CD4-positive, alpha-beta memory T cell (primary cell): ENCODE data around the gene FAM120A. TPM values are rescaled to one million over a fixed set of nuclear protein-coding genes. Genes with fewer than 3 reads are reported as not detected.

Experiments
- CTCF ChIA-PET: fragments of 350-600 bp; sonication (Branson Sonifier 250); formaldehyde crosslinking; loops from one replicate; lab custom pipeline; 2021; ENCODE audit warnings: inconsistent platforms; ENCODE audit not compliant: partially characterized antibody; lab: Charles Lee
- POLR2A ChIA-PET: fragments of 350-600 bp; sonication (Branson Sonifier 250); formaldehyde crosslinking; loops from one replicate; lab custom pipeline; 2021; ENCODE audit not compliant: partially characterized antibody; lab: Charles Lee
- DNase-seq, 5 donors: peaks; one replicate each; pipeline versions ENCODE4 v3.0.0 to v3.0.0-alpha.2; 2020 to 2022; ENCODE audit warnings: mixed read lengths in 1 of 5
- H3K27ac ChIP-seq: one replicate; pipeline ENCODE4 v1.7.0; 2013; ENCODE audit warnings: low read depth, low read length
- H3K27me3 ChIP-seq: 2 replicates; pipeline ENCODE4 v1.7.0; 2013; ENCODE audit warnings: mild to moderate bottlenecking, low read length, moderate library complexity; ENCODE audit not compliant: insufficient read depth
- H3K36me3 ChIP-seq: 2 replicates; pipeline ENCODE4 v1.7.0; 2013; ENCODE audit warnings: mild to moderate bottlenecking, low read length, moderate library complexity; ENCODE audit not compliant: insufficient read depth
- H3K4me1 ChIP-seq: 2 replicates; pipeline ENCODE4 v1.7.0; 2013; ENCODE audit warnings: mild to moderate bottlenecking, low read length, moderate library complexity; ENCODE audit not compliant: insufficient read depth
- H3K4me3 ChIP-seq, 2 donors: one replicate each; pipeline ENCODE4 v1.7.0; 2013; ENCODE audit warnings: low read length in 2 of 2, mild to moderate bottlenecking in 1 of 2
- H3K9me3 ChIP-seq, 2 donors: one replicate each; pipeline ENCODE4 v1.7.0; 2013; ENCODE audit warnings: low read length in 2 of 2, control low read depth in 1 of 2; ENCODE audit not compliant: control insufficient read depth in 1 of 2
- H3K27ac Mint-ChIP-seq, 7 donors: one replicate each; pipeline ENCODE4 v1.8.0; 2020 to 2021; ENCODE audit warnings: mixed read lengths in 7 of 7, mild to moderate bottlenecking in 6 of 7, inconsistent platforms in 3 of 7, moderate library complexity in 3 of 7
- H3K27me3 Mint-ChIP-seq, 2 donors: one replicate each; pipeline ENCODE4 v1.8.0; 2020 to 2021; ENCODE audit warnings: mixed read lengths in 2 of 2
- H3K36me3 Mint-ChIP-seq, 2 donors: one replicate each; pipeline ENCODE4 v1.8.0; 2020 to 2021; ENCODE audit warnings: mixed read lengths in 2 of 2, inconsistent platforms in 1 of 2, mild to moderate bottlenecking in 1 of 2
- H3K4me1 Mint-ChIP-seq, 4 donors: one replicate each; pipeline ENCODE4 v1.8.0; 2020 to 2021; ENCODE audit warnings: mixed read lengths in 4 of 4, mild to moderate bottlenecking in 1 of 4
- H3K4me3 Mint-ChIP-seq, 8 donors: one replicate each; pipeline ENCODE4 v1.8.0; 2020 to 2021; ENCODE audit warnings: mixed read lengths in 8 of 8, mild to moderate bottlenecking in 7 of 8, moderate library complexity in 6 of 8, inconsistent platforms in 3 of 8
- H3K9me3 Mint-ChIP-seq, 8 donors: one replicate each; pipeline ENCODE4 v1.8.0; 2020 to 2021; ENCODE audit warnings: mixed read lengths in 8 of 8, mild to moderate bottlenecking in 5 of 8, inconsistent platforms in 3 of 8, moderate library complexity in 1 of 8
- intact Hi-C: fragments of 100-400 bp; cut with micrococcal nuclease; formaldehyde crosslinking; loops from one replicate; pipeline ENCODE4 v1.15.1; 2023
- polyA plus RNA-seq, 2 donors: library from polyadenylated mRNA; unstranded; fragments of 300-500 nt; fragmentation: Illumina TruSeq; gene quantifications; one replicate each; pipeline ENCODE4 v1.2.3, GENCODE V29; 2021
- total RNA-seq, 2 experiments: library from RNA; stranded (reverse); gene quantifications; one replicate each; pipeline ENCODE4 v1.2.3, GENCODE V29; 2021

FAM120A gene
- total and polyA plus RNA-seq, 4 experiments from 2014 or later, result 6.2 to 88.5 (median 49.9) TPM

- Mint-ChIP-seq H3K4me1 (peaks cover 72 to 95% (median 81%) of the 10 kb centered on the region in 4 donors), H3K27ac (peak overlapping the region; percentile 48 to 84 (median 73)), H3K4me3 (peak overlapping the region in 6 of 8 donors; percentile 29 to 72 (median 54)), H3K9me3 (no peaks in the 10 kb centered on the region), H3K27me3 (no peaks in the 10 kb centered on the region), H3K36me3 (peaks cover 0 to 9% of the 10 kb centered on the region in 2 donors)
- H3K36me3 ChIP-seq, result no peaks in the 10 kb centered on the region
- ChIA-PET POLR2A (interaction anchor here (1.0 to 3.4 kb wide), 5 partner anchors 10 to 21 kb away, joined by 3 to 34 read pairs (median 4); partner anchors contain the start of gene FAM120AOS), CTCF (interaction anchor here (1.3 to 4.0 kb wide), 2 partner anchors 10 to 23 kb away, joined by 3 to 19 read pairs; partner anchors contain the start of gene FAM120AOS)
- H3K27me3 ChIP-seq, result no peaks in the 10 kb centered on the region
- no peak overlapping the region for H3K27ac ChIP-seq
- H3K9me3 ChIP-seq, result no peaks in the 10 kb centered on the region
- DNase-seq, result no peak
- no peak overlapping the region for H3K4me3 ChIP-seq
- intact Hi-C loops, result loop anchor here (2.0 kb wide), 1 partner anchor 13 kb away; the partner anchor contains the start of gene FAM120A
- peaks cover 83% of the 10 kb centered on the region for H3K4me1 ChIP-seq
These were observed 12.3 kb downstream of the FAM120A start for GRCh38 chr9:93463638-93464248.

- Mint-ChIP-seq H3K27me3 (no peaks in the 10 kb centered on the region), H3K4me3 (peak overlapping the region in 7 of 8 donors; percentile 5 to 72 (median 47)), H3K9me3 (no peaks in the 10 kb centered on the region), H3K27ac (peak overlapping the region; percentile 10 to 85 (median 73)), H3K36me3 (peaks cover 0 to 7% of the 10 kb centered on the region in 2 donors), H3K4me1 (peaks cover 71 to 95% (median 80%) of the 10 kb centered on the region in 4 donors)
- Histone ChIP-seq H3K27ac (no peak overlapping the region), H3K9me3 (no peaks in the 10 kb centered on the region), H3K4me3 (no peak overlapping the region), H3K4me1 (peaks cover 83% of the 10 kb centered on the region), H3K36me3 (no peaks in the 10 kb centered on the region), H3K27me3 (no peaks in the 10 kb centered on the region)
- peak in 1 of 5 donors; percentile 11 for DNase-seq
- ChIA-PET CTCF (interaction anchor here (1.0 to 4.0 kb wide), 3 partner anchors 11 to 23 kb away, joined by 3 to 19 read pairs (median 5); partner anchors contain the start of gene FAM120AOS), POLR2A (interaction anchor here (0.9 to 3.4 kb wide), 6 partner anchors 8 to 21 kb away, joined by 3 to 34 read pairs (median 4); partner anchors contain the start of gene FAM120AOS)
- intact Hi-C loops, result loop anchor here (2.0 kb wide), 1 partner anchor 14 kb away; the partner anchor contains the start of gene FAM120A
These were observed 12.9 kb downstream of the FAM120A start for GRCh38 chr9:93464395-93464794.

- CTCF ChIA-PET, result interaction anchor here (1.0 to 4.0 kb wide), 2 partner anchors 11 to 13 kb away, joined by 5 to 19 read pairs; partner anchors contain the start of gene FAM120AOS
These were observed 13.4 kb downstream of the FAM120A start for GRCh38 chr9:93464876-93465275.

GRCh38 chr9:93465855-93466254 lies 14.4 kb downstream of the FAM120A start:
- H3K4me3 Mint-ChIP-seq, result peak overlapping the region in 5 of 8 donors; percentile 26 to 73 (median 45)
- ChIA-PET CTCF (interaction anchor here (4.0 kb wide), 1 partner anchor 12 kb away, joined by 19 read pairs; the partner anchor contains the start of gene FAM120AOS), POLR2A (interaction anchor here (0.7 to 3.4 kb wide), 5 partner anchors 9 to 15 kb away, joined by 3 to 34 read pairs (median 6); partner anchors contain the start of gene FAM120AOS)
- Histone ChIP-seq H3K27ac (no peak overlapping the region), H3K36me3 (no peaks in the 10 kb centered on the region), H3K4me1 (peaks cover 82% of the 10 kb centered on the region), H3K9me3 (no peaks in the 10 kb centered on the region), H3K4me3 (no peak overlapping the region), H3K27me3 (no peaks in the 10 kb centered on the region)
- peaks cover 6 to 12% of the 10 kb centered on the region in 2 donors for H3K36me3 Mint-ChIP-seq
- H3K27ac Mint-ChIP-seq, result peak overlapping the region in 4 of 7 donors; percentile 10 to 49 (median 37)
- no peak for DNase-seq
- peaks cover 71 to 94% (median 77%) of the 10 kb centered on the region in 4 donors for H3K4me1 Mint-ChIP-seq
- intact Hi-C loops, result loop anchor here (2.0 kb wide), 1 partner anchor 15 kb away; the partner anchor contains the start of gene FAM120A
- no peaks in the 10 kb centered on the region for H3K27me3 Mint-ChIP-seq
- no peaks in the 10 kb centered on the region for H3K9me3 Mint-ChIP-seq

More at GRCh38 chr9:93464876-93465275, 13.4 kb downstream of the FAM120A start:
- Mint-ChIP-seq H3K27me3 (no peaks in the 10 kb centered on the region), H3K4me3 (peak overlapping the region in 7 of 8 donors; percentile 14 to 72 (median 47)), H3K9me3 (no peaks in the 10 kb centered on the region), H3K36me3 (peaks cover 0 to 7% of the 10 kb centered on the region in 2 donors), H3K4me1 (peaks cover 68 to 94% (median 75%) of the 10 kb centered on the region in 4 donors), H3K27ac (peak overlapping the region in 6 of 7 donors; percentile 10 to 85 (median 62))
- intact Hi-C loops, result loop anchor here (2.0 kb wide), 1 partner anchor 14 kb away; the partner anchor contains the start of gene FAM120A
- Histone ChIP-seq H3K27me3 (no peaks in the 10 kb centered on the region), H3K36me3 (no peaks in the 10 kb centered on the region), H3K4me1 (peaks cover 83% of the 10 kb centered on the region), H3K27ac (no peak overlapping the region), H3K9me3 (no peaks in the 10 kb centered on the region), H3K4me3 (no peak overlapping the region)
- POLR2A ChIA-PET, result interaction anchor here (0.9 to 3.4 kb wide), 4 partner anchors 9 to 22 kb away, joined by 3 to 34 read pairs (median 6); partner anchors contain the start of gene FAM120AOS
- DNase-seq, result no peak

GRCh38 chr9:93466416-93467061 lies 15.1 kb downstream of the FAM120A start:
- intact Hi-C loops, result no loop called here
- DNase-seq, result no peak
- Histone ChIP-seq H3K4me3 (no peak overlapping the region), H3K36me3 (no peaks in the 10 kb centered on the region), H3K27ac (no peak overlapping the region), H3K4me1 (peaks cover 76% of the 10 kb centered on the region), H3K9me3 (no peaks in the 10 kb centered on the region), H3K27me3 (no peaks in the 10 kb centered on the region)
- H3K27ac Mint-ChIP-seq, result peak overlapping the region in 6 of 7 donors; percentile 38 to 84 (median 72)
- peaks cover 9 to 16% of the 10 kb centered on the region in 2 donors for H3K36me3 Mint-ChIP-seq
- no peaks in the 10 kb centered on the region for H3K9me3 Mint-ChIP-seq
- H3K4me1 Mint-ChIP-seq, result peaks cover 72 to 96% (median 79%) of the 10 kb centered on the region in 4 donors
- peak overlapping the region in 7 of 8 donors; percentile 27 to 74 (median 54) for H3K4me3 Mint-ChIP-seq
- H3K27me3 Mint-ChIP-seq, result no peaks in the 10 kb centered on the region
- CTCF ChIA-PET, result no interaction called here
- POLR2A ChIA-PET, result interaction anchor here (0.7 to 1.2 kb wide), 4 partner anchors 10 to 15 kb away, joined by 3 to 6 read pairs (median 4); partner anchors contain the start of gene FAM120AOS

- no peak overlapping the region for H3K27ac ChIP-seq
- Mint-ChIP-seq H3K4me3 (peak overlapping the region in 6 of 8 donors; percentile 52 to 76 (median 70)), H3K27ac (peak overlapping the region in 5 of 7 donors; percentile 1 to 60 (median 38)), H3K36me3 (peaks cover 9 to 17% of the 10 kb centered on the region in 2 donors), H3K9me3 (no peaks in the 10 kb centered on the region), H3K27me3 (no peaks in the 10 kb centered on the region), H3K4me1 (peaks cover 70 to 92% (median 78%) of the 10 kb centered on the region in 4 donors)
- DNase-seq, result no peak
- H3K27me3 ChIP-seq, result no peaks in the 10 kb centered on the region
- no peak overlapping the region for H3K4me3 ChIP-seq
- ChIA-PET POLR2A (interaction anchor here (1.1 kb wide), 1 partner anchor 14 kb away, joined by 3 read pairs; the partner anchor contains the start of gene FAM120AOS), CTCF (no interaction called here)
- H3K9me3 ChIP-seq, result no peaks in the 10 kb centered on the region
- peaks cover 76% of the 10 kb centered on the region for H3K4me1 ChIP-seq
- no peaks in the 10 kb centered on the region for H3K36me3 ChIP-seq
- intact Hi-C loops, result no loop called here
These were observed 15.6 kb downstream of the FAM120A start for GRCh38 chr9:93467062-93467416.
